Endothelial cell (in vitro differentiated cells): Measurements from ENCODE around the gene CDC37. TPM values are rescaled to one million over a fixed set of nuclear protein-coding genes. Genes with fewer than 3 reads are reported as not detected.
"Not testable (repeated sequence)": the region's sequence is repeated elsewhere in the genome, so short reads cannot be mapped to it uniquely, and the experiment has no call there.

ENCODE experiments used
- DNase-seq: peaks from one replicate; pipeline ENCODE4 v3.0.0; 2021; ENCODE audit warnings: low spot score
- H3K27ac Mint-ChIP-seq: one replicate; pipeline ENCODE4 v1.8.0; 2021; ENCODE audit warnings: mixed read lengths, inconsistent platforms; ENCODE audit not compliant: unreplicated experiment
- H3K27me3 Mint-ChIP-seq: one replicate; pipeline ENCODE4 v1.8.0; 2021; ENCODE audit warnings: mild to moderate bottlenecking, moderate library complexity, mixed read lengths, inconsistent platforms; ENCODE audit not compliant: unreplicated experiment
- H3K36me3 Mint-ChIP-seq: one replicate; pipeline ENCODE4 v1.8.0; 2021; ENCODE audit warnings: mild to moderate bottlenecking, low read depth, mixed read lengths, inconsistent platforms; ENCODE audit not compliant: unreplicated experiment
- H3K4me1 Mint-ChIP-seq: one replicate; pipeline ENCODE4 v1.8.0; 2021; ENCODE audit warnings: mild to moderate bottlenecking, mixed read lengths, inconsistent platforms; ENCODE audit not compliant: unreplicated experiment
- H3K4me3 Mint-ChIP-seq: one replicate; pipeline ENCODE4 v1.8.0; 2021; ENCODE audit warnings: mild to moderate bottlenecking, mixed read lengths, inconsistent platforms; ENCODE audit not compliant: unreplicated experiment
- H3K9me3 Mint-ChIP-seq: one replicate; pipeline ENCODE4 v1.8.0; 2021; ENCODE audit warnings: mixed read lengths, inconsistent platforms; ENCODE audit not compliant: unreplicated experiment
- CTCF ChIP-seq: fragments of 200-600 bp; sonication (generic); IDR thresholded peaks from one replicate; pipeline ENCODE4 v1.5.0; 2021; ENCODE audit warnings: antibody characterized with exemption; ENCODE audit not compliant: unreplicated experiment
- total RNA-seq: library from RNA; stranded (reverse); fragmentation: NEBNext Ultra II Directional; extraction: Animal tissue kit (Norgen Biotek cat#: 25700); gene quantifications from one replicate; pipeline ENCODE4 v1.2.1, GENCODE V29; 2021; ENCODE audit not compliant: unreplicated experiment

The CDC37 gene
- total RNA-seq, 1 donor from 2014 or later, result 386 TPM

GRCh38 chr19:10368101-10368803, 35.1 kb downstream of the CDC37 start:
- Mint-ChIP-seq H3K9me3 (no peaks in the 10 kb centered on the region), H3K36me3 (peaks cover 33% of the 10 kb centered on the region)

GRCh38 chr19:10366950-10367512, 36.3 kb downstream of the CDC37 start:
- not testable (repeated sequence) for DNase-seq, H3K4me3 Mint-ChIP-seq, H3K9me3 Mint-ChIP-seq, H3K27me3 Mint-ChIP-seq, H3K27ac Mint-ChIP-seq, H3K4me1 Mint-ChIP-seq
- H3K36me3 Mint-ChIP-seq, result peaks cover 34% of the 10 kb centered on the region

More at GRCh38 chr19:10368101-10368803, 35.1 kb downstream of the CDC37 start:
- no peak overlapping the region for H3K4me3 Mint-ChIP-seq
- no peak overlapping the region for H3K27ac Mint-ChIP-seq
- H3K4me1 Mint-ChIP-seq, result no peaks in the 10 kb centered on the region
- TF ChIP-seq CTCF, result no peak
- DNase-seq, result no peak
- H3K27me3 Mint-ChIP-seq, result no peaks in the 10 kb centered on the region

DNA sequence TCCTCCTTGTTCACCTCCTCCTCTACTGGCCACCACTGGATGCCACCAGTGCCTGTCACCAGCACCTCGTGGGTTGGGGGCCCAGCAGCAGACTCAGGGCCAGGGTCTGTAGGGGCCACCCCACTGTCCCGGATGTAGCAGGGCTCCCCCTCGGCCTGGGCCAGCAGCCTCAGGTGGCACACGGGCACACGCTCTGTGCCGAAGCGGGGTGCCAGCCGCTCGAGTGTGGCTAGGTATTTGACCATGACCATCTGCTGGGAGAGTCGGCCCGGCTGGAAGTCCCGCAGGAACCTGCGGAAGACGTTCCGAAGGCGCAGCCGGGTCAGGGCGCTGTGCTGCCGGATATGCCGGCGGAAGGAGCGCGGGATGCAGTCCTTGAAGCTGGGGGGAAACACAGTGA, 37.8 kb downstream of the CDC37 start:
- no peaks in the 10 kb centered on the region for H3K9me3 Mint-ChIP-seq
- peaks cover 3% of the 10 kb centered on the region for H3K27me3 Mint-ChIP-seq
- H3K4me1 Mint-ChIP-seq, result no peaks in the 10 kb centered on the region
- no peak overlapping the region for H3K27ac Mint-ChIP-seq
- no peak overlapping the region for H3K4me3 Mint-ChIP-seq
- peaks cover 37% of the 10 kb centered on the region for H3K36me3 Mint-ChIP-seq
- DNase-seq, result no peak
- TF ChIP-seq CTCF, result no peak

DNA sequence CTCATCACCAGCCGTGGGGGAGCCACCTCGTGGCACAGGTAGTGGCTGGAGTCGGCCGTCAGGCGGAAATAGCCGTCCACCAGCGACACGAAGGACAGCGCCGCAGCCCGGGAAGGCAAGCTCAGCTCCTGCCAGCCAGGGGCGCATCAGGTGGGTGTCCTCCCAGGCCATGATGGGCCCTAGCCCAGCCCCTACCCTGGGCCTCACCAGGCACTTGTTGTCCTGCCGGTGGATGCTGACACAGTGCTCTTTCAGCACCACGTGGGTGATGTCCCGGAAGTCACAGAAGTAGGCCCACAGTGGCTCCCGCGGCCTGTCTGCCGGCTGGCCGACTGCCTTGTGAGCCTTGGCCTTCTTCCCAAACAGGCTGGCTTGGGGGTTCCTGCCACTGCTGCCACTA, 38.7 kb downstream of the CDC37 start:
- Mint-ChIP-seq H3K27me3 (peaks cover 3% of the 10 kb centered on the region), H3K27ac (no peak overlapping the region), H3K4me3 (no peak overlapping the region), H3K36me3 (peaks cover 35% of the 10 kb centered on the region), H3K4me1 (no peaks in the 10 kb centered on the region), H3K9me3 (no peaks in the 10 kb centered on the region)
- TF ChIP-seq CTCF, result no peak
- no peak for DNase-seq

GRCh38 chr19:10363789-10364281, 39.5 kb downstream of the CDC37 start:
- Mint-ChIP-seq H3K9me3 (no peaks in the 10 kb centered on the region), H3K4me1 (no peaks in the 10 kb centered on the region), H3K4me3 (no peak overlapping the region), H3K27ac (no peak overlapping the region), H3K36me3 (peaks cover 32% of the 10 kb centered on the region), H3K27me3 (peaks cover 3% of the 10 kb centered on the region)
- TF ChIP-seq CTCF, result no peak
- DNase-seq, result no peak
